ENCODE results near the gene TTC24. TPM values are rescaled to one million over a fixed set of nuclear protein-coding genes. Genes with fewer than 3 reads are reported as not detected.

Gene TTC24
- total and polyA plus RNA-seq, 7 experiments from 2014 or later: 0.97 to 10.2 (median 3.2) TPM

GRCh38 chr1:156559086-156559796 lies 20.3 kb upstream of the TTC24 start:
- CTCF ChIA-PET: no interaction called here
- peaks cover 0 to 1% (median 0%) of the 10 kb centered on the region in 7 donors for H3K4me1 Mint-ChIP-seq

GRCh38 chr1:156559797-156560385 lies 19.6 kb upstream of the TTC24 start:
- CTCF ChIA-PET: no interaction called here
- H3K4me1 Mint-ChIP-seq: peaks cover 0 to 1% (median 0%) of the 10 kb centered on the region in 7 donors

More at GRCh38 chr1:156559086-156559796, 20.3 kb upstream of the TTC24 start:
- POLR2A ChIA-PET: no interaction called here
- no peak overlapping the region for H3K4me3 Mint-ChIP-seq
- DNase-seq: no peak
- H3K9me3 Mint-ChIP-seq: no peaks in the 10 kb centered on the region
- intact Hi-C loops (cut with micrococcal nuclease): no loop called here
- peak overlapping the region in 2 of 9 donors; percentile 19 to 26 for H3K27ac Mint-ChIP-seq
- no peak overlapping the region for H3K4me3 ChIP-seq (ENCODE audit: low read length)
- no peaks in the 10 kb centered on the region for H3K27me3 ChIP-seq (ENCODE audit: control insufficient read depth in 2 of 2, insufficient read depth in 2 of 2, low read length in 2 of 2)
- H3K4me1 ChIP-seq (ENCODE audit: control insufficient read depth in 2 of 2, insufficient read depth in 2 of 2, low read length in 2 of 2): no peaks in the 10 kb centered on the region
- no peak for ATAC-seq
- peaks cover 0 to 4% (median 0%) of the 10 kb centered on the region in 5 donors for H3K36me3 Mint-ChIP-seq
- no peak overlapping the region for H3K27ac ChIP-seq (ENCODE audit: low read depth, low read length)
- no peaks in the 10 kb centered on the region for H3K36me3 ChIP-seq (ENCODE audit: control insufficient read depth in 2 of 3, insufficient read depth in 3 of 3, low read length in 3 of 3)
- H3K27me3 Mint-ChIP-seq: no peaks in the 10 kb centered on the region
- no peaks in the 10 kb centered on the region for H3K9me3 ChIP-seq (ENCODE audit: control insufficient read depth in 2 of 3, low read length in 3 of 3)

GRCh38 chr1:156560585-156561163 lies 18.8 kb upstream of the TTC24 start:
- Histone ChIP-seq H3K27me3 (ENCODE audit: control insufficient read depth in 2 of 2, insufficient read depth in 2 of 2, low read length in 2 of 2) (no peaks in the 10 kb centered on the region), H3K36me3 (ENCODE audit: control insufficient read depth in 2 of 3, insufficient read depth in 3 of 3, low read length in 3 of 3) (no peaks in the 10 kb centered on the region), H3K4me1 (ENCODE audit: control insufficient read depth in 2 of 2, insufficient read depth in 2 of 2, low read length in 2 of 2) (no peaks in the 10 kb centered on the region), H3K9me3 (ENCODE audit: control insufficient read depth in 2 of 3, low read length in 3 of 3) (no peaks in the 10 kb centered on the region), H3K4me3 (ENCODE audit: low read length) (no peak overlapping the region), H3K27ac (ENCODE audit: low read depth, low read length) (no peak overlapping the region)
- ChIA-PET POLR2A (interaction anchor here (0.6 kb wide), 1 partner anchor 11 kb away, joined by 3 read pairs; no protein-coding TSS in a partner anchor), CTCF (no interaction called here)
- DNase-seq (no peak), ATAC-seq (no peak)
- Mint-ChIP-seq H3K27ac (no peak overlapping the region), H3K4me3 (no peak overlapping the region), H3K27me3 (no peaks in the 10 kb centered on the region), H3K9me3 (no peaks in the 10 kb centered on the region), H3K36me3 (peaks cover 0 to 4% (median 0%) of the 10 kb centered on the region in 5 donors), H3K4me1 (peaks cover 0 to 1% (median 0%) of the 10 kb centered on the region in 7 donors)
- intact Hi-C loops (cut with micrococcal nuclease): no loop called here

More at GRCh38 chr1:156559797-156560385, 19.6 kb upstream of the TTC24 start:
- H3K27me3 ChIP-seq (ENCODE audit: control insufficient read depth in 2 of 2, insufficient read depth in 2 of 2, low read length in 2 of 2): no peaks in the 10 kb centered on the region
- no peaks in the 10 kb centered on the region for H3K9me3 Mint-ChIP-seq
- H3K36me3 Mint-ChIP-seq: peaks cover 0 to 4% (median 0%) of the 10 kb centered on the region in 5 donors
- DNase-seq (no peak), ATAC-seq (no peak)
- H3K4me3 Mint-ChIP-seq: no peak overlapping the region
- no peaks in the 10 kb centered on the region for H3K9me3 ChIP-seq (ENCODE audit: control insufficient read depth in 2 of 3, low read length in 3 of 3)
- no peak overlapping the region for H3K27ac Mint-ChIP-seq
- POLR2A ChIA-PET: no interaction called here
- H3K27me3 Mint-ChIP-seq: no peaks in the 10 kb centered on the region
- intact Hi-C loops (cut with micrococcal nuclease): no loop called here
- no peaks in the 10 kb centered on the region for H3K36me3 ChIP-seq (ENCODE audit: control insufficient read depth in 2 of 3, insufficient read depth in 3 of 3, low read length in 3 of 3)
- no peaks in the 10 kb centered on the region for H3K4me1 ChIP-seq (ENCODE audit: control insufficient read depth in 2 of 2, insufficient read depth in 2 of 2, low read length in 2 of 2)
- no peak overlapping the region for H3K27ac ChIP-seq (ENCODE audit: low read depth, low read length)
- no peak overlapping the region for H3K4me3 ChIP-seq (ENCODE audit: low read length)

GRCh38 chr1:156565519-156565918 lies 14.0 kb upstream of the TTC24 start:
- peaks cover 0 to 7% (median 5%) of the 10 kb centered on the region in 5 donors for H3K27me3 Mint-ChIP-seq
- H3K4me3 Mint-ChIP-seq: no peak overlapping the region
- Histone ChIP-seq H3K4me1 (ENCODE audit: control insufficient read depth in 2 of 2, insufficient read depth in 2 of 2, low read length in 2 of 2) (no peaks in the 10 kb centered on the region), H3K4me3 (ENCODE audit: low read length) (no peak overlapping the region), H3K36me3 (ENCODE audit: control insufficient read depth in 2 of 3, insufficient read depth in 3 of 3, low read length in 3 of 3) (no peaks in the 10 kb centered on the region), H3K27ac (ENCODE audit: low read depth, low read length) (no peak overlapping the region), H3K27me3 (ENCODE audit: control insufficient read depth in 2 of 2, insufficient read depth in 2 of 2, low read length in 2 of 2) (no peaks in the 10 kb centered on the region), H3K9me3 (ENCODE audit: control insufficient read depth in 2 of 3, low read length in 3 of 3) (no peaks in the 10 kb centered on the region)
- DNase-seq (no peak), ATAC-seq (no peak)
- no peaks in the 10 kb centered on the region for H3K9me3 Mint-ChIP-seq
- ChIA-PET CTCF (no interaction called here), POLR2A (interaction anchor here (0.6 kb wide), 1 partner anchor 620 kb away, joined by 3 read pairs; no protein-coding TSS in a partner anchor)
- H3K4me1 Mint-ChIP-seq: peaks cover 0 to 3% (median 0%) of the 10 kb centered on the region in 7 donors
- intact Hi-C loops (cut with micrococcal nuclease): no loop called here
- peaks cover 0 to 10% (median 0%) of the 10 kb centered on the region in 5 donors for H3K36me3 Mint-ChIP-seq
- H3K27ac Mint-ChIP-seq: no peak overlapping the region

- H3K9me3 ChIP-seq (ENCODE audit: control insufficient read depth in 2 of 3, low read length in 3 of 3): no peaks in the 10 kb centered on the region
- Mint-ChIP-seq H3K9me3 (peaks cover 0 to 2% (median 0%) of the 10 kb centered on the region in 11 donors), H3K4me3 (no peak overlapping the region), H3K4me1 (peaks cover 0 to 12% (median 3%) of the 10 kb centered on the region in 7 donors), H3K27ac (no peak overlapping the region), H3K36me3 (peaks cover 0 to 10% (median 0%) of the 10 kb centered on the region in 5 donors), H3K27me3 (peaks cover 0 to 16% (median 14%) of the 10 kb centered on the region in 5 donors)
- ATAC-seq: no peak
- H3K4me3 ChIP-seq (ENCODE audit: low read length): no peak overlapping the region
- no peaks in the 10 kb centered on the region for H3K4me1 ChIP-seq (ENCODE audit: control insufficient read depth in 2 of 2, insufficient read depth in 2 of 2, low read length in 2 of 2)
- peaks cover 0 to 4% of the 10 kb centered on the region in 2 donors for H3K27me3 ChIP-seq (ENCODE audit: control insufficient read depth in 2 of 2, insufficient read depth in 2 of 2, low read length in 2 of 2)
- no peak overlapping the region for H3K27ac ChIP-seq (ENCODE audit: low read depth, low read length)
- no peak for DNase-seq
- POLR2A ChIA-PET: interaction anchor here (0.5 kb wide), 1 partner anchor 13 kb away, joined by 3 read pairs; no protein-coding TSS in a partner anchor
- intact Hi-C loops (cut with micrococcal nuclease): no loop called here
- H3K36me3 ChIP-seq (ENCODE audit: control insufficient read depth in 2 of 3, insufficient read depth in 3 of 3, low read length in 3 of 3): no peaks in the 10 kb centered on the region
- CTCF ChIA-PET: interaction anchor here (1.6 kb wide), 1 partner anchor 21 kb away, joined by 4 read pairs; no protein-coding TSS in a partner anchor
Observed at GRCh38 chr1:156566436-156566835, 13.1 kb upstream of the TTC24 start.

- no peak overlapping the region for H3K4me3 ChIP-seq (ENCODE audit: low read length)
- H3K9me3 ChIP-seq (ENCODE audit: control insufficient read depth in 2 of 3, low read length in 3 of 3): no peaks in the 10 kb centered on the region
- peaks cover 4 to 9% of the 10 kb centered on the region in 2 donors for H3K4me1 ChIP-seq (ENCODE audit: control insufficient read depth in 2 of 2, insufficient read depth in 2 of 2, low read length in 2 of 2)
- CTCF ChIA-PET: interaction anchor here (1.0 kb wide), 1 partner anchor 37 kb away, joined by 3 read pairs; no protein-coding TSS in a partner anchor
- H3K27me3 ChIP-seq (ENCODE audit: control insufficient read depth in 2 of 2, insufficient read depth in 2 of 2, low read length in 2 of 2): peaks cover 0 to 16% of the 10 kb centered on the region in 2 donors
- intact Hi-C loops (cut with micrococcal nuclease): loop anchor here in 1 of 2 donors (5.0 kb wide), 1 partner anchor 36 kb away; no protein-coding TSS in a partner anchor
- Mint-ChIP-seq H3K4me1 (peaks cover 10 to 27% (median 19%) of the 10 kb centered on the region in 7 donors), H3K27ac (no peak overlapping the region), H3K9me3 (peaks cover 0 to 2% (median 0%) of the 10 kb centered on the region in 11 donors), H3K27me3 (peaks cover 16 to 41% (median 32%) of the 10 kb centered on the region in 5 donors), H3K36me3 (peaks cover 0 to 11% (median 0%) of the 10 kb centered on the region in 5 donors), H3K4me3 (peak overlapping the region in 5 of 10 donors; percentile 83 to 94 (median 84))
- H3K27ac ChIP-seq (ENCODE audit: low read depth, low read length): no peak overlapping the region
- ATAC-seq (no peak), DNase-seq (no peak)
- POLR2A ChIA-PET: interaction anchor here (0.6 to 1.4 kb wide), 3 partner anchors 16 to 1015 kb away, joined by 3 to 5 read pairs (median 4); partner anchors contain the start of gene MEF2D
- H3K36me3 ChIP-seq (ENCODE audit: control insufficient read depth in 2 of 3, insufficient read depth in 3 of 3, low read length in 3 of 3): no peaks in the 10 kb centered on the region
Observed at GRCh38 chr1:156571261-156571852, 8.2 kb upstream of the TTC24 start.
